ENCODE measurements around the gene GSK3B.

GRCh38 chr3:119841808-119842471, 252.3 kb downstream of the GSK3B start:
- TF ChIP-seq CTCF (IDR thresholded peaks at IDR 0.05; ENCODE audit: borderline replicate concordance, extremely low read depth, low read length, poor library complexity, severe bottlenecking) (no peak), EZH2 (IDR thresholded peaks at IDR 0.05; ENCODE audit: borderline replicate concordance, low read depth, low read length, severe bottlenecking) (no peak)

All from DND-41 (cell line).